ENCODE data around the gene RNASEL.

- TF ChIP-seq TAF1 (IDR thresholded peaks at IDR 0.05; ENCODE audit: control insufficient read depth, extremely low read depth, insufficient read depth, low read length, severe bottlenecking), result no peak
- no peak for TF ChIP-seq CTCF (IDR thresholded peaks at IDR 0.05 in 2 of 3, conservative IDR thresholded peaks at IDR 0.05 in 1 of 3; ENCODE audit: insufficient read depth in 2 of 3, low read depth in 1 of 3, low read length in 3 of 3)
- TF ChIP-seq NRF1 (conservative IDR thresholded peaks at IDR 0.05 in 1 of 2, IDR thresholded peaks at IDR 0.05 in 1 of 2), result no peak
- TF ChIP-seq CHD4 (IDR thresholded peaks at IDR 0.05; ENCODE audit: insufficient read depth, insufficient replicate concordance, low read depth, low read length, poor library complexity, severe bottlenecking), result no peak
- TF ChIP-seq YY1 (IDR thresholded peaks at IDR 0.05; ENCODE audit: borderline replicate concordance in 1 of 3, control insufficient read depth in 1 of 3, extremely low read depth in 1 of 3, insufficient read depth in 3 of 3, insufficient read length in 1 of 3, insufficient replicate concordance in 2 of 3, low read depth in 1 of 3, low read length in 2 of 3), result no peak
Observed at GRCh38 chr1:182620924-182621585, 32.0 kb upstream of the RNASEL start.

Measured in K562 (cell line).